SU-DHL-6 (cell line): ENCODE measurements around the gene CHCHD10.

Experiments used
- H2AFZ ChIP-seq: fragments of 200-600 bp; sonication (generic); 2 replicates; pipeline ENCODE4 v1.6.1; 2014; ENCODE audit warnings: low read depth, mild to moderate bottlenecking, moderate library complexity, mixed read lengths, antibody characterized with exemption, low read length; ENCODE audit not compliant: severe bottlenecking
- H3F3A ChIP-seq: fragments of 200-600 bp; shearing (Covaris generic); 2 replicates; pipeline ENCODE4 v1.6.0; 2016; ENCODE audit warnings: antibody characterized with exemption, mild to moderate bottlenecking; ENCODE audit not compliant: insufficient read depth
- H3K27ac ChIP-seq: fragments of 200-600 bp; sonication (generic); 2 replicates; pipeline ENCODE4 v1.5.1; 2016; ENCODE audit warnings: low read depth, mild to moderate bottlenecking, low read length, moderate library complexity, mixed read lengths
- H3K27me3 ChIP-seq: fragments of 200-600 bp; sonication (generic), shearing (Covaris generic); 2 replicates; pipeline ENCODE4 v1.6.0; 2014; ENCODE audit warnings: mild to moderate bottlenecking, low read length
- H3K36me3 ChIP-seq: fragments of 200-600 bp; sonication (generic); 2 replicates; pipeline ENCODE4 v1.6.1; 2014; ENCODE audit warnings: mild to moderate bottlenecking, low read length, mixed read lengths
- H3K4me2 ChIP-seq: fragments of 300-600, 200-600 bp; shearing (Covaris generic), sonication (generic); 2 replicates; pipeline ENCODE4 v1.6.0; 2014; ENCODE audit warnings: low read length, low read depth, mild to moderate bottlenecking; ENCODE audit not compliant: poor library complexity, severe bottlenecking
- H3K4me3 ChIP-seq: fragments of 200-600 bp; sonication (generic); 2 replicates; pipeline ENCODE4 v1.5.1; 2014; ENCODE audit warnings: antibody characterized with exemption, low read length, mild to moderate bottlenecking, mixed read lengths; ENCODE audit not compliant: insufficient read depth, poor library complexity, severe bottlenecking
- H3K79me2 ChIP-seq: fragments of 200-600 bp; sonication (generic); 2 replicates; pipeline ENCODE4 v1.6.1; 2014; ENCODE audit warnings: mild to moderate bottlenecking, low read length, moderate library complexity; ENCODE audit not compliant: insufficient read depth
- H3K9ac ChIP-seq: fragments of 200-600 bp; sonication (generic); 2 replicates; pipeline ENCODE4 v1.7.0; 2014; ENCODE audit warnings: mild to moderate bottlenecking, low read length
- H3K9me2 ChIP-seq: fragments of 200-600 bp; sonication (generic); replicated peaks from 2 replicates; pipeline ENCODE4 v1.6.1; 2014; ENCODE audit warnings: low read length; ENCODE audit not compliant: insufficient read depth
- H3K9me3 ChIP-seq: fragments of 200-600 bp; sonication (generic); 2 replicates; pipeline ENCODE4 v1.6.1; 2014; ENCODE audit warnings: low read length, mixed read lengths; ENCODE audit not compliant: insufficient read depth
- H4K20me1 ChIP-seq: fragments of 200-600 bp; sonication (generic); 2 replicates; pipeline ENCODE4 v1.6.1; 2014; ENCODE audit warnings: low read depth, mild to moderate bottlenecking, antibody characterized with exemption, low read length, moderate library complexity, mixed read lengths
- CTCF ChIP-seq: fragments of 200-600 bp; sonication (generic); IDR thresholded peaks from one replicate; pipeline ENCODE4 v1.5.1; 2017; ENCODE audit warnings: antibody characterized with exemption, mild to moderate bottlenecking, low read length, moderate library complexity; ENCODE audit not compliant: insufficient read depth, poor library complexity, severe bottlenecking
- EZH2phosphoT487 ChIP-seq: fragments of 200-600 bp; sonication (generic), shearing (Covaris generic); conservative IDR thresholded peaks from 2 replicates; pipeline ENCODE4 v1.6.1; 2018; ENCODE audit warnings: mild to moderate bottlenecking, antibody characterized with exemption, low read length, moderate library complexity, mixed read lengths

CHCHD10 gene

GRCh38 chr22:23775779-23776375 lies 8.1 kb upstream of the CHCHD10 start:
- Histone ChIP-seq H3K9me3 (no peaks in the 10 kb centered on the region), H3K27ac (no peak overlapping the region), H3K9me2 (no peaks in the 10 kb centered on the region), H2AFZ (no peak overlapping the region), H3K27me3 (no peaks in the 10 kb centered on the region), H3K4me2 (no peak overlapping the region), H3K36me3 (no peaks in the 10 kb centered on the region), H3K9ac (no peak overlapping the region), H3K4me3 (no peak overlapping the region), H3K79me2 (no peaks in the 10 kb centered on the region), H3F3A (peaks cover 4% of the 10 kb centered on the region; the same call in 1 of the 2 replicates), H4K20me1 (no peaks in the 10 kb centered on the region)
- TF ChIP-seq EZH2phosphoT487, result no peak
- no peak for TF ChIP-seq CTCF

DNA sequence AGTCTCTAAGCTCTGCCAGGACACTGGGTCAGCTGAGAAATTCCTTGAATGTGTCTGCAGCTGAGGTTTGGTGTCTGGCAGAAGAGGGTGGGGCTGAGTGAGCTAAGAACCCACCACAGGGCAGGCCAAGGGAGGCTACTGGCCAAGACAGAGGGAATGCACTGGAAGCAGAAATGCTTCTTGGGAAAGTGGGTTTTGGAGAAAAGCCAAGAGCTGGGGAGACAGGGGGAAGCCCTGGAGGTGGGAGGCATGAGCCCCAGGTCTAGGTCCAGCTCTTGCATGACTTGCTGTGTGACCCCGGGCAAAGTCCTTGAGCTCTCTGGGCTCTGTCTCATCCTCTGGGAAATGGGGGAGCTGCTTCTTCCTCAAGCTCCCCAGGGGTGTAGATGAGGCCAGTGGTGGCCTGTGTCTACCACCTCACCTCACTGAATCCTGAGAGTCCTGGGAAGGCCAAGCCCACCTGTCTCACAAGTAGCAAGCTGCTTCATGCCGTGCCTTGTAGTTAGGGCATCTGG lies 7.2 kb upstream of the CHCHD10 start:
- H3K4me3 ChIP-seq, result no peak overlapping the region
- no peaks in the 10 kb centered on the region for H3K79me2 ChIP-seq
- H3K27me3 ChIP-seq, result no peaks in the 10 kb centered on the region
- H3K36me3 ChIP-seq, result no peaks in the 10 kb centered on the region
- no peak overlapping the region for H3K9ac ChIP-seq
- H3K9me3 ChIP-seq, result no peaks in the 10 kb centered on the region
- no peak overlapping the region for H2AFZ ChIP-seq
- no peak overlapping the region for H3K27ac ChIP-seq
- H3F3A ChIP-seq, result peaks cover 4% of the 10 kb centered on the region; the same call in 1 of the 2 replicates
- TF ChIP-seq CTCF (no peak), EZH2phosphoT487 (no peak)
- no peaks in the 10 kb centered on the region for H3K9me2 ChIP-seq
- no peaks in the 10 kb centered on the region for H4K20me1 ChIP-seq
- no peak overlapping the region for H3K4me2 ChIP-seq

DNA sequence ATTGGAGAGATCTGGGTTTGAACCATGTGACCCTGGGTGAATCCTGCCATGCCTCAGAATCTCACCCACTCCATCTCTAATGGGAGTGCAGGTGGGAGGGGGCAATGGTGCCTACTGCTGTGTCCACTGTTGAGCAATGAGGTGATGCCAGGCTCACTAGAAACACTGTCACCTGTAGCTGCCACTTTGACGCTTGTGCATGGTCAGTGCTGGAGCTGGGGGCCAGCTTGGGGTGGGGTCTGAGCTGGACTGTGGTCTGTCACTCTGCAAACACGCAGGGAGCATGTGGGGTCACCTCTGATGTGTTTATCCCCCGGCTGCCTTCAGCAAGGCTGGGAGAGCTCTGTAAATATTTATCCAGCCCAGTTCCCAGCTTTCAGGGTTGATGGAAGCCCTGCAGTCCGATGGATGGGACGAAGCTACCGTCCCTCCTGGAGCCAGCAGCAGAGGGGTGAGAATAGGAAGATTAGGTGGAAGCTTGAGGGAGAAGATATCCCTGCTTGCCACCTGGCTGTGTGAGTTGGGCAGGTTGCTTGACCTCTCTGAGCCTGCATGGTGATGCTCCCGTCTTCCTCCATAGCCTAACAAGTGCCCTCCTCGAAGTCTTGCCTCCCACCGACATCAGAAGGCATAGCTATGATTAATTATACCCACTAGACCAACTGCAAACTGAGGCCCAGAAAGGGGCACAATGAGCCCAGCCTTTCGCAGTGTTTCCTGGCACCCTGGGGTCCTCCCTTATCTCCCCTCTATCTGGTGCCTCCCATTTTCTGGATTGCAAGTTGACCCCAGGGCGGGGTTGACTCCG lies 6.5 kb upstream of the CHCHD10 start:
- no peak overlapping the region for H3K27ac ChIP-seq
- H3K4me2 ChIP-seq, result no peak overlapping the region
- peaks cover 8% of the 10 kb centered on the region for H3F3A ChIP-seq
- H3K9me3 ChIP-seq, result no peaks in the 10 kb centered on the region
- no peaks in the 10 kb centered on the region for H3K79me2 ChIP-seq
- no peak overlapping the region for H3K9ac ChIP-seq
- H2AFZ ChIP-seq, result no peak overlapping the region
- H3K4me3 ChIP-seq, result no peak overlapping the region
- no peaks in the 10 kb centered on the region for H3K36me3 ChIP-seq
- no peaks in the 10 kb centered on the region for H3K27me3 ChIP-seq
- TF ChIP-seq EZH2phosphoT487 (no peak), CTCF (no peak)
- no peaks in the 10 kb centered on the region for H3K9me2 ChIP-seq
- H4K20me1 ChIP-seq, result no peaks in the 10 kb centered on the region
